ENCODE results near the gene JMJD1C.

- TF ChIP-seq, protein P1, sequence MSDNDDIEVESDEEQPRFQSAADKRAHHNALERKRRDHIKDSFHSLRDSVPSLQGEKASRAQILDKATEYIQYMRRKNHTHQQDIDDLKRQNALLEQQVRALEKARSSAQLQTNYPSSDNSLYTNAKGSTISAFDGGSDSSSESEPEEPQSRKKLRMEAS (CRISPR knock-in tag; IDR thresholded peaks at IDR 0.05): no peak
- no peak for TF ChIP-seq CTCF (IDR thresholded peaks at IDR 0.05)
- TF ChIP-seq IRF2 (CRISPR knock-in tag; IDR thresholded peaks at IDR 0.05; ENCODE audit: borderline replicate concordance, low read depth): no peak
- no peak for TF ChIP-seq CBFB (CRISPR knock-in tag; IDR thresholded peaks at IDR 0.05; ENCODE audit: low read depth)
- TF ChIP-seq, protein P2, sequence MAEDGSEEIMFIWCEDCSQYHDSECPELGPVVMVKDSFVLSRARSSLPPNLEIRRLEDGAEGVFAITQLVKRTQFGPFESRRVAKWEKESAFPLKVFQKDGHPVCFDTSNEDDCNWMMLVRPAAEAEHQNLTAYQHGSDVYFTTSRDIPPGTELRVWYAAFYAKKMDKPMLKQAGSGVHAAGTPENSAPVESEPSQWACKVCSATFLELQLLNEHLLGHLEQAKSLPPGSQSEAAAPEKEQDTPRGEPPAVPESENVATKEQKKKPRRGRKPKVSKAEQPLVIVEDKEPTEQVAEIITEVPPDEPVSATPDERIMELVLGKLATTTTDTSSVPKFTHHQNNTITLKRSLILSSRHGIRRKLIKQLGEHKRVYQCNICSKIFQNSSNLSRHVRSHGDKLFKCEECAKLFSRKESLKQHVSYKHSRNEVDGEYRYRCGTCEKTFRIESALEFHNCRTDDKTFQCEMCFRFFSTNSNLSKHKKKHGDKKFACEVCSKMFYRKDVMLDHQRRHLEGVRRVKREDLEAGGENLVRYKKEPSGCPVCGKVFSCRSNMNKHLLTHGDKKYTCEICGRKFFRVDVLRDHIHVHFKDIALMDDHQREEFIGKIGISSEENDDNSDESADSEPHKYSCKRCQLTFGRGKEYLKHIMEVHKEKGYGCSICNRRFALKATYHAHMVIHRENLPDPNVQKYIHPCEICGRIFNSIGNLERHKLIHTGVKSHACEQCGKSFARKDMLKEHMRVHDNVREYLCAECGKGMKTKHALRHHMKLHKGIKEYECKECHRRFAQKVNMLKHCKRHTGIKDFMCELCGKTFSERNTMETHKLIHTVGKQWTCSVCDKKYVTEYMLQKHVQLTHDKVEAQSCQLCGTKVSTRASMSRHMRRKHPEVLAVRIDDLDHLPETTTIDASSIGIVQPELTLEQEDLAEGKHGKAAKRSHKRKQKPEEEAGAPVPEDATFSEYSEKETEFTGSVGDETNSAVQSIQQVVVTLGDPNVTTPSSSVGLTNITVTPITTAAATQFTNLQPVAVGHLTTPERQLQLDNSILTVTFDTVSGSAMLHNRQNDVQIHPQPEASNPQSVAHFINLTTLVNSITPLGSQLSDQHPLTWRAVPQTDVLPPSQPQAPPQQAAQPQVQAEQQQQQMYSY (CRISPR knock-in tag; IDR thresholded peaks at IDR 0.05): no peak
- TF ChIP-seq, protein P3, sequence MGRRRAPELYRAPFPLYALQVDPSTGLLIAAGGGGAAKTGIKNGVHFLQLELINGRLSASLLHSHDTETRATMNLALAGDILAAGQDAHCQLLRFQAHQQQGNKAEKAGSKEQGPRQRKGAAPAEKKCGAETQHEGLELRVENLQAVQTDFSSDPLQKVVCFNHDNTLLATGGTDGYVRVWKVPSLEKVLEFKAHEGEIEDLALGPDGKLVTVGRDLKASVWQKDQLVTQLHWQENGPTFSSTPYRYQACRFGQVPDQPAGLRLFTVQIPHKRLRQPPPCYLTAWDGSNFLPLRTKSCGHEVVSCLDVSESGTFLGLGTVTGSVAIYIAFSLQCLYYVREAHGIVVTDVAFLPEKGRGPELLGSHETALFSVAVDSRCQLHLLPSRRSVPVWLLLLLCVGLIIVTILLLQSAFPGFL (CRISPR knock-in tag; IDR thresholded peaks at IDR 0.05; ENCODE audit: borderline replicate concordance): no peak
- TF ChIP-seq NR3C1 (CRISPR knock-in tag; conservative IDR thresholded peaks at IDR 0.05; ENCODE audit: low read depth): no peak
- TF ChIP-seq E2F4 (CRISPR knock-in tag; IDR thresholded peaks at IDR 0.05; ENCODE audit: borderline replicate concordance, low read depth): no peak
- TF ChIP-seq FOXP4 (CRISPR knock-in tag; IDR thresholded peaks at IDR 0.05): no peak
- no peak for TF ChIP-seq TEAD4 (CRISPR knock-in tag; IDR thresholded peaks at IDR 0.05)
- TF ChIP-seq JUN (CRISPR knock-in tag; IDR thresholded peaks at IDR 0.05): no peak
- TF ChIP-seq ZNF138 (CRISPR knock-in tag; conservative IDR thresholded peaks at IDR 0.05): no peak
- TF ChIP-seq ELF4 (CRISPR knock-in tag; IDR thresholded peaks at IDR 0.05; ENCODE audit: low read depth): no peak
- TF ChIP-seq USF1 (CRISPR knock-in tag; IDR thresholded peaks at IDR 0.05): no peak
Observed at GRCh38 chr10:63391812-63392211, 74.0 kb downstream of the JMJD1C start.
